GM23248 (cell line): ENCODE measurements around the gene CDX1. TPM values are rescaled to one million over a fixed set of nuclear protein-coding genes. Genes with fewer than 3 reads are reported as not detected.

Experiments used
- DNase-seq: peaks from one replicate; pipeline ENCODE4 v3.0.0-alpha.2; 2015
- H2AFZ ChIP-seq: fragments of 200-600 bp; sonication (generic); 2 replicates; pipeline ENCODE4 v1.6.1; 2016; ENCODE audit warnings: antibody characterized with exemption
- H3F3A ChIP-seq: fragments of 200-600 bp; sonication (generic); 2 replicates; pipeline ENCODE4 v1.6.1; 2016; ENCODE audit warnings: mild to moderate bottlenecking, antibody characterized with exemption, mixed run types; ENCODE audit not compliant: insufficient read depth
- H3K27ac ChIP-seq: fragments of 200-600 bp; sonication (generic); 2 replicates; pipeline ENCODE4 v1.5.1; 2016; ENCODE audit warnings: mild to moderate bottlenecking
- H3K27me3 ChIP-seq: fragments of 200-600 bp; sonication (generic); replicated peaks from 2 replicates; pipeline ENCODE4 v1.6.1; 2016; ENCODE audit warnings: mild to moderate bottlenecking; ENCODE audit not compliant: insufficient read depth
- H3K36me3 ChIP-seq: fragments of 200-600 bp; sonication (generic); 2 replicates; pipeline ENCODE4 v1.6.1; 2016; ENCODE audit warnings: low read depth, mild to moderate bottlenecking
- H3K4me1 ChIP-seq: fragments of 200-600 bp; sonication (generic); 2 replicates; pipeline ENCODE4 v1.6.1; 2016; ENCODE audit warnings: mild to moderate bottlenecking; ENCODE audit not compliant: insufficient read depth
- H3K4me2 ChIP-seq: fragments of 200-600 bp; sonication (generic); one replicate; pipeline ENCODE4 v1.6.1; 2016; ENCODE audit warnings: mild to moderate bottlenecking; ENCODE audit not compliant: unreplicated experiment
- H3K4me3 ChIP-seq: fragments of 200-600 bp; sonication (generic); 2 replicates; pipeline ENCODE4 v1.5.1; 2016; ENCODE audit warnings: mild to moderate bottlenecking
- H3K79me2 ChIP-seq: fragments of 200-600 bp; sonication (generic); 2 replicates; pipeline ENCODE4 v1.6.1; 2016; ENCODE audit warnings: mild to moderate bottlenecking; ENCODE audit not compliant: insufficient read depth
- H3K9ac ChIP-seq: fragments of 200-600 bp; sonication (generic); 2 replicates; pipeline ENCODE4 v1.6.1; 2016; ENCODE audit warnings: mild to moderate bottlenecking
- H3K9me2 ChIP-seq: fragments of 200-600 bp; sonication (generic); 2 replicates; pipeline ENCODE4 v1.6.1; 2016; ENCODE audit warnings: mixed run types, mild to moderate bottlenecking, moderate library complexity; ENCODE audit not compliant: insufficient read depth
- H3K9me3 ChIP-seq: fragments of 200-600 bp; sonication (generic); one replicate; pipeline ENCODE4 v1.6.1; 2017; ENCODE audit warnings: low read depth
- H4K20me1 ChIP-seq: fragments of 200-600 bp; sonication (generic); 2 replicates; pipeline ENCODE4 v1.6.0; 2016; ENCODE audit not compliant: insufficient read depth
- EZH2 ChIP-seq: fragments of 200-600 bp; sonication (generic); IDR thresholded peaks from 2 replicates; pipeline ENCODE4 v1.6.1; 2018; ENCODE audit warnings: antibody characterized with exemption, mild to moderate bottlenecking; ENCODE audit not compliant: insufficient read depth, poor library complexity, severe bottlenecking
- EZH2phosphoT487 ChIP-seq: fragments of 200-600 bp; sonication (generic); IDR thresholded peaks from 2 replicates; pipeline ENCODE4 v1.6.1; 2018; ENCODE audit warnings: antibody characterized with exemption, moderate library complexity, mild to moderate bottlenecking, low read depth; ENCODE audit not compliant: insufficient read depth
- WGBS, 2 experiments: methylation state at CpG; one replicate each; pipeline ENCODE4 v1.1.6; 2015 to 2017; ENCODE audit warnings: low lambda C conversion rate in 2 of 2, low coverage in 1 of 2; ENCODE audit errors: missing lambda C conversion rate in 2 of 2; 5-methylcytosine and 5-hydroxymethylcytosine counted together
- in situ Hi-C: fragments of 300-500 bp; cut with MboI; formaldehyde crosslinking; loops from 2 replicates; pipeline ENCODE4 v1.15.0; 2020
- polyA plus RNA-seq: library from polyadenylated mRNA; unstranded; fragments of >200 nt; fragmentation: Nextera tagmentation; extraction: Ambion mirVana; gene quantifications from 2 replicates; pipeline ENCODE4 v1.2.1, GENCODE V29; 2016
- total RNA-seq: library from RNA; depleted of rRNA; stranded (reverse); fragments of >200 nt; shearing (Covaris generic); gene quantifications from 2 replicates; pipeline ENCODE4 v1.2.3, GENCODE V29; 2014

CDX1 gene
- total and polyA plus RNA-seq, 2 experiments from 2014 or later, result not detected

DNA sequence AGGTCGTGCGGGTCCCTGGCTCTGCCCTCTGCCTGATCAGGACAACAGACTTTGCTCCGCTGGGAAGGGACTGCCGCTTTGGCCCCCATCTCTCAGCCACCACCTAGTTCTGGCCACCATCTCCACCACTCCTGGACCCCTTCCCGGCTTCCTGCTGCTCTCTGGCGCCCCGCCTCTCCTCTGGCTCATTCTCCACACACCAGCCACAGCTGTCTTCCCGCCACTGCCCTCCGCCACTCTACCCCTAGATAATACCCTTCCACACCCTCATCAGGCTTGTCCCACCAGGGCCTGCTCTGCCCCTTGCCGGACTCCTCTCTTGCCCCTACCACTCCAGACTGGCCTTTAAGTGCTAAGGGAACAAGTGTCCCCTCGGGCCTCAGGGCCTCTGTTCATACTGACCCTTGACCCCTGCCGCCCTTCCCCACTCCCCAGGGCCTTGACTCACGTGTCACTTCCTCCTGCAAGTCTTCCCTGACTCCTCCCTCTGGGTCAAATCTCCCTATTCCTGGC lies 3.0 kb upstream of the CDX1 start:
- Histone ChIP-seq H3K27ac (no peak overlapping the region), H3K4me2 (no peak overlapping the region), H3K9me3 (no peaks in the 10 kb centered on the region), H3K9ac (no peak overlapping the region), H2AFZ (0 out of 2 replicates have a peak overlapping the region, but pooled peaks have one; percentile 44), H3K27me3 (no peaks in the 10 kb centered on the region), H3K36me3 (no peaks in the 10 kb centered on the region), H3K79me2 (no peaks in the 10 kb centered on the region), H4K20me1 (no peaks in the 10 kb centered on the region), H3F3A (peaks cover 26% of the 10 kb centered on the region), H3K4me3 (no peak overlapping the region), H3K4me1 (peaks cover 34% of the 10 kb centered on the region), H3K9me2 (no peaks in the 10 kb centered on the region)
- DNase-seq, result peak; percentile 65
- 24% methylated on average over 13 of the region's 13 CpGs for WGBS, 2 experiments
- TF ChIP-seq EZH2 (no peak), EZH2phosphoT487 (no peak)
- in situ Hi-C loops, result no loop called here

DNA sequence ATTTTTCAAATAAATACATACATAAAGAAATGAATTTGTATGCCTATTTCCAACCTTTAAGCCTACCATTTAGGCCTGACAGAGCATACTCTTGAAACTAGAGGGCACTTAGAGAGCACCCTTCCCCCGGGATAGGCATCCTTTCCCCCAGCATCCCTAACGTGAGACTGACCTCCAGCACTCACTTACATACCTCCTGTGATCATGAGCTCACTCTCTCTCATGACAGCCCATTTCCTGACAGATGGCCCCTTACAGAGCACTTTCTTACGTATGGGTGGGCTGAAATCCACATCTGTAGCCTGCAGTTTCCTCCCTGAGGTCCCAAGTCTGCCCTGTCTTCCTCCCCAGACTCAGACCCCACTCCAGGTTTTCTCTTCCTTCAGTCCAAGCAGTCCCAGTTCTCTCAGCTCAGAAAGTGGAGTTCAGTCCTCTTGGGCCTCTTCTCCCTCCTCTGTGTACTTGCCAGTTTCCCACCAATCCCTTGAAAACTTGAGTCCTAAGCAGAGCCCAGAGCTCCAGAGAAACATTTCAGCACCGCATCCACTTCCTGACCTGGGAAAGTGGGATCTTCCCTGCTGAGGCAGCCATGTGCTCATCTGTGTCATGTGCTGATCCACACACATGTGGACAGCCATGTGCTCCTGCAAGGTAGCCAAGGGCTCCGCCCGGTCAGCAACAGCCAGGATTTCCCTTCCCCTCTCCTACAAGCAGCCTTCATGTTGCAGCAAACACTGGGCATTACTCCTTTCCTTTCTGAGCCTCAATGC lies 2.2 kb upstream of the CDX1 start:
- no peaks in the 10 kb centered on the region for H3K79me2 ChIP-seq
- H3K4me2 ChIP-seq, result no peak overlapping the region
- H3K27ac ChIP-seq, result no peak overlapping the region
- DNase-seq, result peak; percentile 45
- peaks cover 26% of the 10 kb centered on the region for H3K4me1 ChIP-seq
- 35 to 36% methylated on average over 6 of the region's 6 CpGs for WGBS, 2 experiments
- no peaks in the 10 kb centered on the region for H3K36me3 ChIP-seq
- no peaks in the 10 kb centered on the region for H3K9me2 ChIP-seq
- 0 out of 2 replicates have a peak, but pooled peaks cover 1% of the 10 kb centered on the region for H3K27me3 ChIP-seq
- peaks cover 18% of the 10 kb centered on the region for H3F3A ChIP-seq
- H3K9ac ChIP-seq, result 0 out of 2 replicates have a peak overlapping the region, but pooled peaks have one; percentile 17
- in situ Hi-C loops, result no loop called here
- H4K20me1 ChIP-seq, result no peaks in the 10 kb centered on the region
- TF ChIP-seq EZH2 (no peak), EZH2phosphoT487 (no peak)
- no peaks in the 10 kb centered on the region for H3K9me3 ChIP-seq
- H3K4me3 ChIP-seq, result no peak overlapping the region
- peak overlapping the region; percentile 41; the same call in 1 of the 2 replicates for H2AFZ ChIP-seq

DNA sequence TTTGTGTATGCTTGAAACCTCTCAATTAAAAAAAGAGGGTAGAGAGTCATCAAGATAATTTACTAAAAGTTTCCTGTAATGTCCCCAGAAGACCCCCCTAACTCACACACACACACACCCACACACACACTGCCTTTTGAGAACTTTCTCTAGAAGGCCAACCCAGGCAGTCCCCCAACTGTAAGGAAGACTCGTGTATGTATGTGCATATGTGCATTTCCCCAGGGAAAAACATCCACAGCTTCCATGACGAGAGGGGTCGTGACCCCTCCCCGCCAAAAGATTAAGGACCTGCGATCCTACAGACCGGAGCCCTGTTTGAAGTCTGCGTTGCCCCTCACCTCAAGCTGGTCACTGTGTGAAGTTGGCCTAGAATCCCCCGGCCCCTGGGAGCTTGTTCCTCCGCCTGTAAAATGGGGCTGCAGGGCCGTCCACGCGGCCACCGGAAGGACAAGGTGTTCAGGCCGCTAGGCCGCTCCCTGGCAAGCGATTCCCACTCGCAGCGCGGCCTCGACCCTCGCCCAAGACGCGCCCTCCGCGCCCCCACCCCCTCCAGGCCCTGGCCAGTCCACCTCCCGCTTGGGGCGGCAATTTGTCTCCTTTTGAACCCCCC lies 435 bp upstream of the CDX1 start:
- Histone ChIP-seq H3K9me2 (no peaks in the 10 kb centered on the region), H4K20me1 (no peaks in the 10 kb centered on the region), H3K27me3 (peaks cover 13% of the 10 kb centered on the region), H3K36me3 (no peaks in the 10 kb centered on the region), H3F3A (peaks cover 1% of the 10 kb centered on the region; the same call in 1 of the 2 replicates), H3K4me2 (no peak overlapping the region), H2AFZ (no peak overlapping the region), H3K9me3 (no peaks in the 10 kb centered on the region), H3K27ac (no peak overlapping the region), H3K4me3 (no peak overlapping the region), H3K4me1 (peaks cover 11% of the 10 kb centered on the region; the same call in 1 of the 2 replicates), H3K79me2 (no peaks in the 10 kb centered on the region), H3K9ac (no peak overlapping the region)
- in situ Hi-C loops, result no loop called here
- TF ChIP-seq EZH2phosphoT487, result no peak
- TF ChIP-seq EZH2, result no peak
- DNase-seq, result no peak
- 89 to 95% methylated on average over 20 to 27 of the region's 27 CpGs for WGBS, 2 experiments

DNA sequence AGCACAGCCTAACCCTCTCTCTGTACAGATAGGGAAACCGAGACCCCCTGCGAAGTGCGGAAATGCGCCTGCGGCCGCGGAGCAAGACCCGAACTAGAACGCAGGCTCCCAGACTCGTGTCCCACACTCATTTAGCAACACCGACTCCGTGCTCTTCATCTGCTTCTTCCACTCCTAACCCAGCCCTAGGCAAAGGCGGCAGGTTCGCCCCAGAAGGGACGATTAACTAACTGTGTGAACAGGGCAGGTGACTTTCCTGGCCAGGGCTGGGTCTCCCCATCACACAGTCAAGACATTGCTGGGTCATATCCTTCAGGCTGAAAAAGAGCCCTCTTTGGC lies 903 bp downstream of the CDX1 start:
- Histone ChIP-seq H3K9me2 (no peaks in the 10 kb centered on the region), H3K4me1 (peaks cover 11% of the 10 kb centered on the region; the same call in 1 of the 2 replicates), H2AFZ (no peak overlapping the region), H4K20me1 (no peaks in the 10 kb centered on the region), H3K79me2 (no peaks in the 10 kb centered on the region), H3K4me2 (no peak overlapping the region), H3K4me3 (no peak overlapping the region), H3F3A (no peaks in the 10 kb centered on the region), H3K27me3 (peaks cover 13% of the 10 kb centered on the region), H3K9me3 (no peaks in the 10 kb centered on the region), H3K27ac (no peak overlapping the region), H3K9ac (no peak overlapping the region), H3K36me3 (no peaks in the 10 kb centered on the region)
- in situ Hi-C loops, result no loop called here
- TF ChIP-seq EZH2, result no peak
- no peak for DNase-seq
- WGBS, 2 experiments, result 95 to 98% methylated on average over 15 of the region's 15 CpGs
